Fibroblast of villous mesenchyme (primary cell): ENCODE data around the gene RNU2-63P. TPM values are rescaled to one million over a fixed set of nuclear protein-coding genes. Genes with fewer than 3 reads are reported as not detected.
"Not testable (repeated sequence)": the region's sequence is repeated elsewhere in the genome, so short reads cannot be mapped to it uniquely, and the experiment has no call there.

ENCODE experiments used
- DNase-seq: peaks from one replicate; pipeline ENCODE4 v3.0.0-alpha.2; 2010; ENCODE audit warnings: low read depth
- H3K4me3 ChIP-seq: 2 replicates; pipeline ENCODE4 v1.5.1; 2011; ENCODE audit warnings: low read depth, mild to moderate bottlenecking, low read length
- CTCF ChIP-seq: IDR thresholded peaks from 2 replicates; pipeline ENCODE4 v1.5.1; 2012; ENCODE audit warnings: low read depth, mild to moderate bottlenecking, low read length; ENCODE audit not compliant: insufficient read depth
- total RNA-seq: library from RNA; depleted of rRNA; stranded (reverse); fragments of >200 nt; gene quantifications from 2 replicates; pipeline ENCODE4 v1.2.3, GENCODE V29; 2012

Gene RNU2-63P
- total RNA-seq, 1 donor = under 0.01 TPM

- H3K4me3 ChIP-seq = no peak overlapping the region
- no peak for DNase-seq
- no peak for TF ChIP-seq CTCF
Observed at GRCh38 chr2:88028931-88029330, 12.6 kb upstream of the RNU2-63P start.

GRCh38 chr2:88027697-88028389, 11.5 kb upstream of the RNU2-63P start:
- TF ChIP-seq CTCF = no peak
- no peak for DNase-seq
- H3K4me3 ChIP-seq = no peak overlapping the region

- no peak for DNase-seq
- no peak for TF ChIP-seq CTCF
- no peak overlapping the region for H3K4me3 ChIP-seq
Observed at GRCh38 chr2:88024509-88024908, 8.2 kb upstream of the RNU2-63P start.

- TF ChIP-seq CTCF = no peak
- DNase-seq = no peak
- no peak overlapping the region for H3K4me3 ChIP-seq
Observed at GRCh38 chr2:88022669-88022921, 6.2 kb upstream of the RNU2-63P start.

- DNase-seq = no peak
- no peak overlapping the region for H3K4me3 ChIP-seq
- TF ChIP-seq CTCF = no peak
Observed at GRCh38 chr2:88019985-88020384, 3.6 kb upstream of the RNU2-63P start.

- DNase-seq = no peak
- no peak for TF ChIP-seq CTCF
- no peak overlapping the region for H3K4me3 ChIP-seq
Observed at GRCh38 chr2:88018909-88019308, 2.6 kb upstream of the RNU2-63P start.

- H3K4me3 ChIP-seq, DNase-seq: not testable (repeated sequence)
Observed at GRCh38 chr2:88018077-88018805, 1.9 kb upstream of the RNU2-63P start.

GRCh38 chr2:88017780-88018038, 1.4 kb upstream of the RNU2-63P start:
- H3K4me3 ChIP-seq, DNase-seq: not testable (repeated sequence)
